Measurements from ENCODE around the gene PDZD2.

DNA sequence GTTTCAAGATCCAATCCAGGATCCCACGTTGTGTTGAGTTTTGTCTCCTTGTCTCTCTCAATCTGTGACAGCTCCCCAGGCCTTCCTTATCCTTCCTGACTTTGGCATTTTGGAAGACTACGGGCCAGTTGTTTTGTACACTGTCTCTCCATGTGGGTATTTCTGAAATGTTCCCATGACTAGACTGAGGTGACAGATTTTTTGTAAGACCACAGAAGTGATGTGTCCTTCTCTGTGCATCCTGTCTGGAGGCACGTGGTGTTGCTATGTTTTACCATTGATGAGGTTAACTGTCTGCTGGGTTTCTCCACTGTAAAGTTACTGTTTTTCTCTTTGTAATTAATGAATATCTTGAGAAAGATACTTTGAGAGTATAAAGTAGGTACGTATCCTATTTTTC, 15.7 kb upstream of the PDZD2 start:
- TF ChIP-seq CTCF (IDR thresholded peaks at IDR 0.05; ENCODE audit: low read depth, low read length), result no peak
- TF ChIP-seq EZH2phosphoT487 (IDR thresholded peaks at IDR 0.05; ENCODE audit: low read depth), result no peak

All from OCI-LY3 (cell line).